Suprapubic skin (tissue), 4 donors: ENCODE results near the gene SNAPC1. TPM values are rescaled to one million over a fixed set of nuclear protein-coding genes. Genes with fewer than 3 reads are reported as not detected.

ENCODE experiments used
- total RNA-seq, 4 donors: library from RNA; depleted of rRNA; stranded (reverse); fragments of >200 nt; gene quantifications; one replicate each; pipeline ENCODE4 v1.1.0, GENCODE V29; 2016

SNAPC1 gene
- total RNA-seq, 4 donors from 2014 or later, result 5.2 to 9.3 (median 6.5) TPM

Other genes starting within 250 kb of the SNAPC1 start
- gene HIF1A, start 66.9 kb upstream of the SNAPC1 start, total RNA-seq, result 10 to 100 TPM; 62.6 to 92.9 (median 77.5) TPM
- under 1 TPM in 1 of 4 donors, not detected in 3; 0.32 TPM for gene SYT16, start 50.3 kb downstream of the SNAPC1 start, total RNA-seq